Activated naive CD8-positive, alpha-beta T cell treated with anti-CD3 and anti-CD28 coated beads, Interleukin-2, amount 50 U/mL, for 24 hours (primary cell): ENCODE data around the gene USP10.

ENCODE experiments used
- ATAC-seq: fragments of 150-1000 bp; cut with Tn5 transposase; one replicate; pipeline ENCODE4 v1.10.0; 2021
- DNase-seq: peaks from one replicate; pipeline ENCODE4 v3.0.0; 2021
- H3K27ac Mint-ChIP-seq: one replicate; pipeline ENCODE4 v1.8.0; 2021; ENCODE audit warnings: mild to moderate bottlenecking, mixed read lengths
- H3K27me3 Mint-ChIP-seq: one replicate; pipeline ENCODE4 v1.8.0; 2021; ENCODE audit warnings: mixed read lengths
- H3K36me3 Mint-ChIP-seq: one replicate; pipeline ENCODE4 v1.8.0; 2021; ENCODE audit warnings: low read depth, mixed read lengths
- H3K4me1 Mint-ChIP-seq: one replicate; pipeline ENCODE4 v1.8.0; 2021; ENCODE audit warnings: mixed read lengths
- H3K4me3 Mint-ChIP-seq: one replicate; pipeline ENCODE4 v1.8.0; 2021; ENCODE audit warnings: mild to moderate bottlenecking, moderate library complexity, mixed read lengths
- H3K9me3 Mint-ChIP-seq: one replicate; pipeline ENCODE4 v1.8.0; 2021; ENCODE audit warnings: mixed read lengths

USP10 gene

DNA sequence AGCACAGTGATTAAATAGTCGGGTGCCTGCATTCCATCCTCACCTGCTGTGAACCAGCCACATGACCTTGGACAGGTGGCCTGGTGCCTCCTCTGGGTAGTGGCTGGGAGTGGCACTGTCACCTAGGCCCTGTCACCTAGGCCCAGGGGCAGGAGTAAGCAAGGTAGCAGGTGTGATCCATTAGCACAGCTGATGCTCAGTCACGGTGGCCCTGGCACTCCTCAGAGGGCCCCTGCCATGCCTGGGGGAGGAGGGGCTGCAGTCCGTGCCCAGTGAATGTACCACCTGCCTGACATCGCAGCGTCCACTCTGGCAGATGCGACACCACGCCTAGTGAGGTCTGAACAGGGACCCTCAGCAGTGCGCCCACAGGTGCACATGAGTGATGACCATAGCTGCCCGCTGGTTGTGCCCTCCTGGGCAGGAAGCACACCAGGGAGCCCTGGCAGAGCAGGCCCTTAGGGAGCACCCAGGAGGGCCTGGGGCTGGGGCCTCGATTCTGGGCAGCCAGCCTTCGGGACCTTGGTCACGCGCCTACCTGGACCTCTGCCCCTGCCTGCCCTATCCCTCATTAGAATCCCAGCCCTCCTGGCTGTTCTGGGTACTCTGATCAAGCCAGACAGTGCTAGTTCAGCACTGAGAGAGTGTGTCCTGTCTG, 86.9 kb downstream of the USP10 start:
- H3K27ac Mint-ChIP-seq, result no peak overlapping the region
- no peaks in the 10 kb centered on the region for H3K36me3 Mint-ChIP-seq
- H3K4me1 Mint-ChIP-seq, result no peaks in the 10 kb centered on the region
- DNase-seq (no peak), ATAC-seq (peak; percentile 20)
- no peaks in the 10 kb centered on the region for H3K9me3 Mint-ChIP-seq
- H3K4me3 Mint-ChIP-seq, result no peak overlapping the region
- no peaks in the 10 kb centered on the region for H3K27me3 Mint-ChIP-seq

DNA sequence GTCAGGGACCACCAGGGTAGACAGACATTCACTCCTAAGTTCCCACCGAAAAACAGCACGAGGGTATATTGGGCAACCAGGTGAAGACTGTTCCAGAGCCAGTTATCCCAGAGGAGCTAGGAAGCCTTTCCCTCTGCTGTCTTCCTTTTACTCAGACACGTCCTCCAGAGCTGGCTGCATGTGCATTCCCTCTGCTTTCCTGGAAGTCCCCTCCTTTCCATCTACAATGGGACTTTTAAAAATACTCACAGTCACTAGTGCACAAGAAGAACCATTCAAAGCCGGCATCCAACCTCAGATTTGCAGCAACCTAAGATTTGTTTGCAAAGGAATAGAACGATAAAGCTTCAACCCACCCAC, 87.4 kb downstream of the USP10 start:
- Mint-ChIP-seq H3K36me3 (no peaks in the 10 kb centered on the region), H3K27me3 (no peaks in the 10 kb centered on the region), H3K4me1 (no peaks in the 10 kb centered on the region), H3K27ac (no peak overlapping the region), H3K9me3 (no peaks in the 10 kb centered on the region), H3K4me3 (no peak overlapping the region)
- DNase-seq, result no peak
- ATAC-seq, result no peak

DNA sequence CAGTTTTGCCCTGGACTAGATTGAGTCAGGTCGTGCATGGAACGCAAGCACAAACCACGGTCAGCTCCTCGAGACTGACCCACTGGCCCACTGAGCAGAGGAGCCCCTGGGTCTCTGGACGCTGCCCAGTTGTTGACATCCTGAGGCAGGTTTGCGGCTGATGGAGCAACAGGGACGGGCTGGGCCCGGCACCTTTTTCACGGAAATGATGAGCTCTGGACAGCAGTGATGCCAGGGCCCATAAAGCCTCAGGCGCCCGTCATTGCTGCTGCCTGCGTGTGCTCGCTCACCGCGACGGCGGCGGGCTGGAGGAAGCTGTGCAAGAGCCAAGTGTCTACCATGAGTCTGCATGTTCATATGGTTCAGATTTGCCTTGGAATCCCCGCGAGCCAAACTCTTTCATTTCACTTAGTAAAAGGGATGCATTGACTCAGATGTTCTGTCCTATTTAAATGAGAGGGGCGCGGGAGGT, 89.2 kb downstream of the USP10 start:
- no peaks in the 10 kb centered on the region for H3K4me1 Mint-ChIP-seq
- ATAC-seq, result no peak

DNA sequence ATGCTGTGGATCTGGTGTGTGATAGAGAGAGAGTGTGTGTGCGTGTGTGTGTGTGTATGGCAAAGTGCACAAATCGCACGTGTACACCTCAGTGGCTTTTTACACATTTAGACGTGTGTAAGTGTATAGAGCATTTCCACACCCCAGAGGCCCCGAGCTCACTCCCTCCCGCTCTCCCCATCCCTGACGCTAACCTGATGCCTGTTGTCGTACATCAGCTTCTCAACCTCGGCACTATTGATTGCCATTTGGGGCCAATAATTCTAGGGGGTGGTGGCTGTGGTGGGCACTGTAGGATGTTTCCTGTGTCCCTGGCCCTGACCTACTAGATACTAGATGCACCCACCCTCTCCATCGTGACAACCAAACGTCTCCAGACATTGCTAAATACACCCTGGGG, 89.6 kb downstream of the USP10 start:
- H3K36me3 Mint-ChIP-seq, result no peaks in the 10 kb centered on the region
- DNase-seq (no peak), ATAC-seq (no peak)
- H3K27me3 Mint-ChIP-seq, result no peaks in the 10 kb centered on the region
- H3K9me3 Mint-ChIP-seq, result no peaks in the 10 kb centered on the region
- no peak overlapping the region for H3K4me3 Mint-ChIP-seq
- H3K27ac Mint-ChIP-seq, result no peak overlapping the region
- H3K4me1 Mint-ChIP-seq, result no peaks in the 10 kb centered on the region

More for the DNA sequence above, 89.2 kb downstream of the USP10 start:
- Mint-ChIP-seq H3K27me3 (no peaks in the 10 kb centered on the region), H3K27ac (no peak overlapping the region), H3K36me3 (no peaks in the 10 kb centered on the region), H3K9me3 (no peaks in the 10 kb centered on the region), H3K4me3 (no peak overlapping the region)
- DNase-seq, result no peak

DNA sequence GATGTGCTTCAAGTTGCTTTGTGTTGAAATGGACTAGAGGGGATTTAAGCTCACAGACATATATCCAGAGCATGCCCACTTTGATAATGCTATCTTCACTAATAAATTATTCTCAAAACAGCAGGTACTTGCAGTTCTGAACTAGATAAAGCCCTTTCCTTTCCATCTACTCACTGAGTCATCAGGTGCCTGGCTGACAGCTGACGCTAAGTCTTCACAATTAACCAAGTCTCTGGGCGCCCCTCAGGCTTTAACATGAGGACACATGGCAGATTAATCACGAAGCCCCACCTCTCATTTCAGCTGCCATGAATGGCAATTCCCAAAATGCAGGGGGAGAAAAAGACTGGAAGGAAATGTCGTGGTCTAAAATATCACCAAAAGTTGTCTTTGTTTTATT, 90.5 kb downstream of the USP10 start:
- ATAC-seq, result no peak

DNA sequence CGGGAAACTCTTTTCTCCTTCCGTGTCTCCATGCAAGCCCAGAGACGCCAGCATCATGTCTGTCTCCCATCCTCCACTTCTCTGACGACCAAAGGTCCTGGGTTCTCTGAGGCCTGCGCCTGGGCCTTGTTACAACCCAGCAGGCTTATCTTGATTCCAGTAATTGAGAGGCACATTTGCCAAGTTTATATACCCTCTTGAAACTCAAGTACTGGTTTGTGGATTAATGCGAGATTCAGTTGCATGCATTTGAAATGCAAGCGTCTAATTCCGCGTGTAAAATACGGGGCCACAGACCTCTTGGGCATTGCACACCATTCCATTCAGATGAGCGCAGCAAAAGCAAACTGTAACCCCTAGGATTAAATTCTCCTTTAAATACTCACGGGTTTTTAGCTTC, 91.3 kb downstream of the USP10 start:
- H3K9me3 Mint-ChIP-seq, result no peaks in the 10 kb centered on the region
- no peak overlapping the region for H3K27ac Mint-ChIP-seq
- no peaks in the 10 kb centered on the region for H3K27me3 Mint-ChIP-seq
- no peak overlapping the region for H3K4me3 Mint-ChIP-seq
- no peaks in the 10 kb centered on the region for H3K4me1 Mint-ChIP-seq
- ATAC-seq, result no peak
- no peak for DNase-seq
- no peaks in the 10 kb centered on the region for H3K36me3 Mint-ChIP-seq

More for the DNA sequence above, 90.5 kb downstream of the USP10 start:
- H3K4me1 Mint-ChIP-seq, result no peaks in the 10 kb centered on the region
- DNase-seq, result no peak
- no peaks in the 10 kb centered on the region for H3K27me3 Mint-ChIP-seq
- H3K27ac Mint-ChIP-seq, result no peak overlapping the region
- H3K36me3 Mint-ChIP-seq, result no peaks in the 10 kb centered on the region
- no peak overlapping the region for H3K4me3 Mint-ChIP-seq
- no peaks in the 10 kb centered on the region for H3K9me3 Mint-ChIP-seq

DNA sequence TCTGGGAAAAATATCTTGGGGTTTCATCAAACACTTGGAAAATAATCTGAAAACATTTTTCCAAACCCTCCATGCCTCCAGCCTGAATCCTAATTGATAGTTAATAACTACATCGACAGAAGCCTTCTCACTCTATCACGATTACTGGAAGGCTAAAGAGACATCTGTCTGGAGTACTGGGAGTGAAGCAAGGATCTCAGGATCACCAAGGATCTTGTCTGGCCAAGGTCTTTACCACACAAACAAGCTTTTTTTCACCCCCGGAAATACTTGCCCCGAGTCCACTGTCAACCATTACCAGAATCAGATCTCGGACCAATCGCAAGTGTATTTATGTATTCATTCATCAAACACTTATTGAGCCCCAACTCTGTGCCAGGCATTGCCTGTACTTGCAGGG, 91.7 kb downstream of the USP10 start:
- H3K9me3 Mint-ChIP-seq, result no peaks in the 10 kb centered on the region
- no peaks in the 10 kb centered on the region for H3K27me3 Mint-ChIP-seq
- H3K27ac Mint-ChIP-seq, result no peak overlapping the region
- no peak for DNase-seq
- no peak for ATAC-seq
- H3K36me3 Mint-ChIP-seq, result no peaks in the 10 kb centered on the region
- H3K4me1 Mint-ChIP-seq, result no peaks in the 10 kb centered on the region
- H3K4me3 Mint-ChIP-seq, result no peak overlapping the region

GRCh38 chr16:84794186-84794585, 94.4 kb downstream of the USP10 start:
- H3K36me3 Mint-ChIP-seq, result no peaks in the 10 kb centered on the region
- no peaks in the 10 kb centered on the region for H3K4me1 Mint-ChIP-seq
- H3K27me3 Mint-ChIP-seq, result no peaks in the 10 kb centered on the region
- H3K4me3 Mint-ChIP-seq, result no peak overlapping the region
- no peak for DNase-seq
- no peaks in the 10 kb centered on the region for H3K9me3 Mint-ChIP-seq
- ATAC-seq, result no peak
- H3K27ac Mint-ChIP-seq, result no peak overlapping the region

DNA sequence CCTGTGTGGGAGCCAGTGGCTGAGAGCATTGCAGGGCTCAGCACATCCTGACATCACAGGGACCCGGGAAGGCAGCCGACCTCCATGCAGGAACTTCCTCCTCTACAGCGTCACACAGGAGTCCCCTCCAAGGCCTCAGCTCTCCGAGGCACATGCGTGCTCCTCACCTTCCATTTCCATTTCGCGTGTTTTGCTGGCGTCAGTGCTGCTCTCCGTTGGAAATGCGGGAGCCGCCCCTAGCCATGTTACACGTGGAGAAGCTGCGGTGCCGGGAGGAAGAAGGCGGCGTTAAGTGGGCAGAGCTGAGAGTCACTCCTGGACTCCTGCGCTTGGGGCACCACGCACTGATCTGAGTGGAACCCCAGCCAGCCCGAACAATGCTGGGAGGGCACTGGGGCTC, 94.8 kb downstream of the USP10 start:
- DNase-seq, result no peak
- Mint-ChIP-seq H3K9me3 (no peaks in the 10 kb centered on the region), H3K4me3 (no peak overlapping the region), H3K27me3 (no peaks in the 10 kb centered on the region), H3K27ac (no peak overlapping the region), H3K4me1 (no peaks in the 10 kb centered on the region), H3K36me3 (no peaks in the 10 kb centered on the region)
- no peak for ATAC-seq

- Mint-ChIP-seq H3K9me3 (no peaks in the 10 kb centered on the region), H3K4me3 (no peak overlapping the region), H3K36me3 (no peaks in the 10 kb centered on the region), H3K27me3 (no peaks in the 10 kb centered on the region), H3K27ac (no peak overlapping the region), H3K4me1 (no peaks in the 10 kb centered on the region)
- ATAC-seq, result no peak
- DNase-seq, result no peak
Observed at GRCh38 chr16:84795329-84796053, 95.7 kb downstream of the USP10 start.

DNA sequence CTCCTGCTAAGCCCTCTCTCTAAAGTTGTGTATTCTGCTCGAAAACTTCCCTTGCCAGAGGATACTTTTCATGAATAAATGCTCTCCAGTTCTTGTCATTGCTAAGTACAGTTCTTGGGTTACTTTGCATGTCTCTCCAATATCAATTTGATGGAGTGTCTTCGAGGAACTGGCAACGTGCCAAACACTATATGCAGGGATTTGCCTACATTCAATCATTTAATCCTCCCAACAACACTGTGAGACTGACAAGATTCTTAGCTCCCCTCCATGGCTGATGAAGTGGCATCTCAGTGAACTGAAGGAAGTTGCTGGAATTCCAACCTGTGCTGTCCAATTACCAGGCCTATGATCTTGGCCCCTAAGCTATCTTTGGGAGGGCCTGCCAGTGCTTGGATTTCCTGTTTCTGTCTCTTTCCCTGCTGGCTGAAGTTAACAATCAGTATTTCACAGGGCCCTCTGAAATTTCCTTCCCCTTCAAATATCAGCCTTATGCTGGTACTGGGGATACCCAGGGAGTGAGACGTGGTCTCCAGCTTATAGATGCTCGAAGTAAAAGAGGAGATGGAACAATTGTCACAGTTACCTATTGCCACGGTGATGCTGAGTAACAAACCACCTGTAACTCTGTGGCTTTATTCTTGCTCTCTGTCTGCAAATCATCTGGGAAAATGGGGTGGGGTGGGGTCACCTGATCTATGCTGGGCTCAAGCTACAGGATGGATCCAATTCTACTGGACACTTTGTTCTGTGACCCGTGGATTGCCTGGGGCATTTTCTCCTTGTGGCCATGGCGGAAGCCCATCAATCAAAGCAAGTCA, 100.6 kb downstream of the USP10 start:
- H3K4me3 Mint-ChIP-seq, result no peak overlapping the region
- no peaks in the 10 kb centered on the region for H3K36me3 Mint-ChIP-seq
- peaks cover 2% of the 10 kb centered on the region for H3K27me3 Mint-ChIP-seq
- no peak overlapping the region for H3K27ac Mint-ChIP-seq
- H3K9me3 Mint-ChIP-seq, result no peaks in the 10 kb centered on the region
- DNase-seq (no peak), ATAC-seq (no peak)
- H3K4me1 Mint-ChIP-seq, result no peaks in the 10 kb centered on the region

- Mint-ChIP-seq H3K27me3 (peaks cover 8% of the 10 kb centered on the region), H3K4me1 (peaks cover 2% of the 10 kb centered on the region), H3K36me3 (no peaks in the 10 kb centered on the region), H3K9me3 (no peaks in the 10 kb centered on the region), H3K4me3 (no peak overlapping the region), H3K27ac (no peak overlapping the region)
- ATAC-seq (no peak), DNase-seq (no peak)
Observed at GRCh38 chr16:84803146-84803545, 103.3 kb downstream of the USP10 start.

DNA sequence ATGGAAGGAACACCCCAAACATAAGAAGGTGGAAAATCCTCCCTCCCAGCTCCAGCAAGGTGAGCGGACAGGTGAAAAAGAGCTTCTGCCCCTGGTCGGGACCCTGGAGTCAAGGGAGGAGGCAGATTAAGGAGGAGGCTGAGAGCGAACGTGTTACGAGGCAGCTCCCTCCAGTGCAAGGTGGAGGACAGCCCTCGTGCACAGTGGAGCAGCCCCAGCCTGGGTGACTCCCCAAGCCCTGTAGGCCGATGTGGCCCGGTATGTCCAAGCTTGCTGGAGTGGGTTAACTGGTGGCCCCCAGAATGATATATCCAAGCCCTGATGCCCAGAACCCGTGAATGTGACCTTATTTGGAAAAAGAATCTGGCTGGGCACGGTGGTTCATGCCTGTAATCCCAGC, 104.5 kb downstream of the USP10 start:
- peaks cover 8% of the 10 kb centered on the region for H3K27me3 Mint-ChIP-seq
- H3K36me3 Mint-ChIP-seq, result no peaks in the 10 kb centered on the region
- H3K4me1 Mint-ChIP-seq, result peaks cover 2% of the 10 kb centered on the region
- H3K4me3 Mint-ChIP-seq, result no peak overlapping the region
- H3K27ac Mint-ChIP-seq, result no peak overlapping the region
- DNase-seq (no peak), ATAC-seq (no peak)
- H3K9me3 Mint-ChIP-seq, result no peaks in the 10 kb centered on the region

DNA sequence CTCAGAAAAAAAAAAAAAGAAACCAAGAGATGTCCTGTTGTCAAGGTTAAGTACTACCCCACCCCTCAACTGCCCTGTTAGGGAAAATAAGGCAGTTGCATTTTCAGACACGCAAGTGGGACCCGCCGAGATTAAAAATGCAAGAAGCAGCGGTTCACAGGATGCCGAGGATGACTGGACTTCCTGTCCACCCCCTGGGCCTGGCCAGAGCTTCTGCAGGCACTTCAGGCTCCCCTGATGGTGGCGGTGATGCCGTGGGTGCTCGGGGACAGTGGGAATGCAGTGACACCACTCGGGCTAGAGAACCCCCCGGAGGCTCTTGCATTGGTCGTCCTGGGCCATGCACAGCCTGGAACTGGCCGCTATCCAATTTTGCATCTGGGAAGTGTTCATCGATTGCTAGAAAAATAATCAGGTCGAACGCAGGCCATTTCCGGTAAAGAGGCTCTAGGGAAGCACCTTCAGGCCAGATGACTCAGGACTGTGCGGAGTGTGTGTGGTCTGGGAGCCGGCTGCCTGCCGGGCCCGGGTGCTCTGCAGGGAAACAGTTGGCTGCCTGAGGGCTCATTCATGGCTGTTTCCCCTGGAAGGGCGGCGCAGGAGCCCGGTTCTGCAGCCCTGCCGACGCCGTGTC, 106.6 kb downstream of the USP10 start:
- H3K27ac Mint-ChIP-seq, result no peak overlapping the region
- no peak overlapping the region for H3K4me3 Mint-ChIP-seq
- H3K4me1 Mint-ChIP-seq, result peaks cover 12% of the 10 kb centered on the region
- DNase-seq (no peak), ATAC-seq (peak; percentile 68)
- no peaks in the 10 kb centered on the region for H3K36me3 Mint-ChIP-seq
- no peaks in the 10 kb centered on the region for H3K9me3 Mint-ChIP-seq
- peaks cover 8% of the 10 kb centered on the region for H3K27me3 Mint-ChIP-seq
